Esophagus mucosa (tissue), 1 donor: ENCODE results near the gene GNAQ. TPM values are rescaled to one million over a fixed set of nuclear protein-coding genes. Genes with fewer than 3 reads are reported as not detected.
"Not testable (repeated sequence)": the region's sequence is repeated elsewhere in the genome, so short reads cannot be mapped to it uniquely, and the experiment has no call there.

Experiments used
- ATAC-seq: fragments of 200-7000 bp; cut with Tn5 transposase; one replicate; pipeline ENCODE4 v1.9.1; 2020
- total RNA-seq: library from RNA; stranded (reverse); gene quantifications from one replicate; pipeline ENCODE4 v1.2.4, GENCODE V29; 2023
- donor health status: DM: yes; HTN: yes; CAD: no.

The GNAQ gene
- total RNA-seq, 1 donor from 2014 or later, result 28.8 TPM

DNA sequence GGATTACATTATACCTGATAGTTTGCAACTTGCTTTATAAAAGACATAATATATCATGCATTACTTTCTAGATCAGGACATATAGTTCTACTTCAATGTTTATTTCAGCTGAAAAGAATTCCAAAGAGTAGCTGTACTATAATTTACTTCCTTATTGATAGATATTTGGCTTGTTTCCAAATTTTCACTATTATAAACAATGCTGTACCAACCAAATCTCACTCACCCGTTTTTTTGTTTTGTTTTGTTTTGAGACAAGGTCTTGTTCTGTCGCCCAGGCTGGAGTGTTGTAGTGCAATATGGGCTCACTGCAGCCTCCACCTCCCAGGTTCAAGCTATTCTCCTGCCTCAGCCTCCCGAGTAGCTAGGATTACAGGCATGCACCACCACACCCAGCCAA lies 132.7 kb downstream of the GNAQ start:
- no peak for ATAC-seq

DNA sequence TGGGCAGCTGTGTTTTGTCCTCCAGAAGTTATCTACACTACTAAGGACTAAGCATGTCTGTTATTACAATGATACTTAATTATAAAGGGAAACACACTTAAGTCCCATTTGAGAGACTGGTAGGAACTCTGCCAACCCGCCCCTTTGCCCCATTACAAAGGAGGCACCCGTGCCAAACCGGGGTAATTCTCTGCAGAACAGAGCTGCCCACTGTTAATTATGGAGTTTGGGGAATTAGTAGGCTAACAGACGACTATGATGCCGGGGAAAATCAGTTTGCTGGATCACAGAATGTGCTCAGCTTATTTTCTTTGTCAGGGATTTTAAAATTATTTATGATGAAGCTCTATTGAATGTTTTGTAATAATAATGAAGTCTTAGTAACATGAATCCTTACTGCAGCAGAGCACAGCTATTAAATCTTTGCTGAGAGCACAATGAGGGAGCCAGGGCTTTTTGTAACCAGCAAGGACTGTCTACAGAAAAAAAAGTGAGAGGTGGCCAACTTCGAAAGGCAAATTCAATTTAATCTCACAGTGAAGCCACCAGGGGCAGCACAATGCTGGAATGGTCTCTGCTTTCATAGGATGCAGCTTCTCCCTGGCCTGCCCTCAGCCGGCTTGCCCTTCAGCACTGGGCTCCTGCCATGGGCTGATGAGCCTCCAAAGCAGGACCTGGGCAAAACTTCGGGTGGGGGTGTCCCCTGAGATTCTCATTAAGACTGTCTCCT lies 134.5 kb downstream of the GNAQ start:
- ATAC-seq, result no peak

DNA sequence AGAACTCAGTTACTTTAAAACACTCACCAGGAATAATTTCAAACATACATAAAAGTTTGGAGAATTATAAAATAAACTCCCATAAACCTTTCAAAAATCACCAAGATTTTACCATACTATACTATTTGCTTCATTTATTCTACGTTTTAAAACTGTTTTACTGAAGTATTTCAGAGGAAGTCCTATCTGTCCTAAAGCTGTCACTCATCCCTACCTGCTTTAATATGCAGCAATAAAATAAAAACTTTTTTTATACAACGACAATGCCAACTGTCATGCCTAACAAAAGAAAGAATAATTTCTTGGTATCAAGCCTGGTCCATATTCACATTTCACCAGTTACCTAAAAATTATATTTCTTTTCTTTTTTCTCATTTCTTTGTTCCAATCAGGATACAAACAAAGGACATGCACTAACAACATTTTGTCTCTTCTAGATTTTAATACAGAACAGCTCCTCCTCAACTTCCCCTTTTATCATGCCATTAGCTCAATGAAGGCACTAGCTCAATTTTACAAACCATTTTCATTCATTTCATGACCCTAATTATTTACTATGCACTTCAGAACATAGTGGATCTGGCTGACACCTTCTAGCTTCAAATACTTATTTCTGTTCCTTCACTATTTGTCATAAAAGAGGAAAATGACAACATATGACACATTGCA lies 135.2 kb downstream of the GNAQ start:
- no peak for ATAC-seq

GRCh38 chr9:77893706-77894105 lies 137.9 kb downstream of the GNAQ start:
- no peak for ATAC-seq

DNA sequence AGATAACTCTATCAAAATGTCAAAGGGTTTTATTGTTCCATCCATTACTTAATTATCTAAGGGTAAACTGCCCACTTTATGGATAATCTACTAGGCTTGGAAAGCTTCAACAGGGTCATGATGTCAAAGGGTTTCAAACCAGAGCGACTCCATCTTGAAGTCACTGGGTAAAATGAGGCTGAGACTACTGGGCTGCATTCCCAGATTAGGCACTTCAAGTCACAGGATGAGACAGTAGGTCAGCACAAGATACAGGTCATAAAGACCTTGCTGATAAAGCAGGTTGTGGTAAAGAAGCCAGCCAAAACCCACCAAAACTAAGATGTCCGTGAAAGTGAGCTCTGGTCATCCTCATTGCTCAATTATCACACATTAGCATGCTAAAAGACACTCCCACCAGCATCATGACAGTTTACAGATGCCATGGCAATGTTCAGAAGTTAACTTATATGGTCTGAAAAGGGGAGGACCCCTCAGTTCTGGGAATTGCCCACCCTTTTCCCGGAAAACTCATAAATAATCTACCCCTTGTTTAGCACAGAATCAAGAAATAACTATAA lies 138.6 kb downstream of the GNAQ start:
- no peak for ATAC-seq

- ATAC-seq, result no peak
These were observed 139.4 kb downstream of the GNAQ start for GRCh38 chr9:77892171-77892570.

- ATAC-seq, result no peak
These were observed 140.3 kb downstream of the GNAQ start for GRCh38 chr9:77891128-77891800.

DNA sequence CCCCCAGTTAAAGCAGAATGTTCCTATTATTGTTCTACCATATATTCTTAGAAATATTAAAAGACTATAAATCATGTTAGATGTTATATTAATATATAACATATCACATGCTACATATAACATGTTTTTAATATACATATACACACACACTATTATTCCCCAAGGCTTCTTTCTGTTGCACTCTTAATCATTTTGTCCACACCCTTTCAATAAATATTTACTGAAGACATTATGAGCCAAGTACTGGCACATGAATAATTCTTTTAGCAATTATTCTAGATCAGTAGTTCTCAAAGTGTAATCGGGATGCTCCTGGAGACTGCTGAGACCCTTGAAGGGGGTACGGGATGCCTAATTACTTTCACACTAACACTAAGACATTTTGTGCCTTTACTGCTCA lies 143.9 kb downstream of the GNAQ start:
- ATAC-seq, result peak; percentile 57

DNA sequence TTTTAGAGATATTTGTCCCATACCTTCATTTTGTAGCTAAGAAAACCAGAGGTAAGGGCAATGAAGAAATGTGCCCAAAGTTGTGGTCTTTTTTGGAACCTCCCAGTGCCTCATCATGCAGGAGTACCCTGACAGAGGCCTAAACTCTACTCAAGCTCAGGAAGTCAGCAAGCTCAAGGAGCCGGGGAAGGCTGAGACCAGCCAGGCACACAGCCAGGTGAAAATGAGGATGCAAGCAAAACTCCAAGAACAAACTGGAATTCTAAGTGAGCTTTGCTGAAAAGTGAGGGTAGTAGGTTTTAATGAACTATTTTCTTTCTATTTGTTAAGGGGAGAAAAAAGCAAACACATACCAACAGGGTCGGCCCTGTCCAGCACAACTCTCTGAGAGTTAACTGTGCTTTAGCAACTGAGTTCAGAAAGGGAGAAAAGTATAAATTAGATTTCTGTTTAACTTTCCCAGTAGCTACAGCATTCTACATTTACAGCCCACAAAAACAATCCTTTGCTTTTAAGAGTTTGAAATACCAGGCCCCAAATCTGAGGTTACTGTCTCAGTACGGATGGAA lies 146.4 kb downstream of the GNAQ start:
- no peak for ATAC-seq

DNA sequence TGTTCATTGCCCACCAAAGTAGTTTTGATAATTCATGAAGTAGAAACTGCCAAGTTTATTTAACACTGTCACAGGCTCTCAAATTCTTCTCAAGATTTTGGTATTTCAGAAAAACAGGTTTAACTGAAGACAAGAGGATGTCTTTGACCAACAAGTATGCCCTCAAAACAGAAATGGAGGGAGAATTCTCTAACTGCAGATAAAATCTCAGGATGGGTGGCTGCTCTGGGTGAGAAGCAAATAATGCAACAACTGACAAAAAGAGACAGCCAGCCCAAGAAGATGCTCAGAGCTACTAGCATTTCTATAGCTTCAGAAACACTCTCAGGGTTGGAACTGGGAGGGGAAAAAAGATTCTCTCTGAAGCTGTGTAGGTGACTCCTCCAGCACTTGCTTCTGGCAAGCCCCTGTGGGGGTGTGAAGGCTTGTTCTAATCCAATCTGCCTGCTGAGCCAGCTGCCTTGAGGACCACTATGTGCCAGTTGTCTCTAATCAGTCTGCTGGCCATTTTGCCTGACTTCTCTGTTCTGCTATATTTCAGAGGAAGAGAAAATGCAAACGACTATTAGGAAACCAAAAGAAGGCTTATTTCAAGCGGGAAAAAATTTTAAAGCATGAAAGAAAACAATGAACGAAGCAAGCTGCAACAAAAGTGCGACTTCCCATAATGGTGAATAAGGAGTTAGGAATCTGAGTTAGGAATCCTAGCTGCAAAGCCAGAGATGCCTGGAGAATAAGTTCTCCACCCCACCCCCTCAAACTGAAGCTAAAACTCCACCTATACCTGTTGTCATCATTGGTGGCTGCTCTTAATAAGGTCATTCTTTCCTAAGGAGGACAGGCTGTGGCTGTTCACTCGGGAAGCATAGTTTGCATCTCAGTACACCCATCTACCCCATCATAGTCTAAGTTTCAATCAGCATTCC lies 147.5 kb downstream of the GNAQ start:
- ATAC-seq, result no peak

GRCh38 chr9:77883133-77883532 lies 148.5 kb downstream of the GNAQ start:
- ATAC-seq, result no peak

GRCh38 chr9:77882294-77882693 lies 149.3 kb downstream of the GNAQ start:
- ATAC-seq, result no peak

GRCh38 chr9:77881634-77882033 lies 150.0 kb downstream of the GNAQ start:
- ATAC-seq, result not testable (repeated sequence)

DNA sequence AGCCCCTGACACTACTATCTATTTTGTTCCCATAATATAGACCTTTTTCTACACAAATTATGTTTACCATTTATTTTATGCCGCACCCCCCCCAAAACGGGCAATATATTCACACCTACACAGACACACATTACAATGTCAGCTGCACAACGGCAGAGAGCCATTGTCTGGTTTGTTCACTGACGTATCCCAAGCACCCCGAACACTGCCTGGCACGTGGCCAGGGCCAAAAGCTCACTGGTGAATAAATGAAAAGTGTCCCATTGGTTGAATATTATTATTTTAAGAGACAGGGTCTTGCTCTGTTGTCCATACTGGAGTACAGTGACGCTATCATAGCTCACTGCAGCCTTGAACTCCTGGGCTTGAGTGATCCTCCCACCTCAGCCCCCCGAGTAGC lies 150.5 kb downstream of the GNAQ start:
- ATAC-seq, result no peak

DNA sequence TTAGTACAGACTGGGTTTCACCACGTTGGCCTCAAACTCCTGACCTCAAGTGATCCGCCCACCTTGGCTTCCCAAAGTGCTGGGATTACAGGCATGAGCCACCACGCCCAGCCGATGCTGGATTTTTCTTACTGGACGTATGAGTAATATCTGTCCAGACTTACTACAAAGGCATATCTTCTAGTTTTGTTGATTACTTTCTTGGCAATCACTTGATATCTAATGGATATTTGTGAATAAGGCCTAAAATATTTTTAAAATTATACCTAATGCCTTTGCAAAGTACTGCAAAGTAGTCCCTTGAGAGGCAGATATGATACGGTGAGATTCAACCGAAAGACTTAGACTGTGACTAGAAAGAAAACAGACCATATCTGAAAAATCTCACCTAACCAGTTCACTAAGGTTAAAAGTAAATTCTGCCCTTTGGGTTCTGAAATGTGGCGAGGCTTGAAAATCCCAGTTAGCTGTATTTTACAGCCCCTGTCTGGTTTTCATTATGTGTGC lies 152.1 kb downstream of the GNAQ start:
- ATAC-seq, result peak; percentile 58

DNA sequence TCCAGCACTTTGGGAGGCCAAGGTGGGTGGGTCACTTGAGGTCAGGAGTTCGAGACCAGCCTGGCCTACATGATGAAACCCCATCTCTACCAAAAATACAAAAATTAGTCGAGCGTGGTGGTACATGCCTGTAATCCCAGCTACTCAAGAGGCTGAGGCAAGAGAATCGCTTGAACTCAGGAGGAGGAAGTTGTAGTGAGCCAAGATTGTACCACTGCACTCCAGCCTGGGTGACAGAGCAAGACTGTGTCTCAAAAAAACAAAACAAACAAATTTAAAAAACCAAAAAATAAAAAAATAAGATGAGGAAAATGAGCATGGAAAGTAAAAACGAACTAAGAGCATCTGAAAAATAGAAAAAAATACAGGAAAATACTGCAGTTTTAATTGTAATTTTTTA lies 152.8 kb downstream of the GNAQ start:
- ATAC-seq, result not testable (repeated sequence)

DNA sequence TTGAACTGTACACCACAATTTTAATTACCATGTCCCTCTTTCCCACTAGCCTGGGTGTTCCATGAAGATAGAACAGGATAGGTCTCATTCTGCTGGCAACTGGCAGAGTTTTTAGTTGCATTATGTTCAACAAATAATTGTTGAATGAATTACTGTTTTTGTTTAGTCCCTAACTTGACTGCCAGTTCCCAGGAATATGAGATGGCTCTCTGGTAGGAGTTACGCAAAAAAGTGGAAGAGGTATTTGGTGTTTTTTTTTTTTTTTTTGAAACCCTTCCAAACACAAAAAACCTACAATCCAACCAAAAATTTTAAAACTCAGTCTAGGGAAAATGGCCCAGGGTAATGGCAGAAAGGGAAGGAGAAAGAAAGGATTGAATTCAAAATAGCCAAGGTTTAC lies 153.6 kb downstream of the GNAQ start:
- ATAC-seq, result no peak

GRCh38 chr9:77876590-77876989 lies 155.0 kb downstream of the GNAQ start:
- ATAC-seq, result no peak

GRCh38 chr9:77876091-77876490 lies 155.5 kb downstream of the GNAQ start:
- peak; percentile 35 for ATAC-seq

DNA sequence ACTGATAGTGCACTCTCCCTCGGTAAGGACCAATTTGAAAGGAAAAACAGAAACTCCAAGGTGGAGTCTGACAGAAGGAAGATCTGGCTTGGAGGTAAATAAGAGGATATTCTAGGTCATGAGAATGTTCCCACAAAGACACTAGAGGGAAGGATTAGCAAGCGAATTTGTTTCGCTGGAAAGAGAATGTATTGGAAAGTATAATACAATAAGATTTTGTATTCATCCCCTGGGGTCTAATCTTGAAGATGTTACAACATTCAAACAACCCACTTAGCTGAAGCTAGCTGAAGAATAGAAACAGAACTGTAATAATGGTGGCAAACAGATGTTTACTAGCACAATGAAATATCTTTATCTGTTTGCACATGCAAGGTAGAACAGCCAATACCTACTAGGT lies 158.7 kb downstream of the GNAQ start:
- ATAC-seq, result no peak

DNA sequence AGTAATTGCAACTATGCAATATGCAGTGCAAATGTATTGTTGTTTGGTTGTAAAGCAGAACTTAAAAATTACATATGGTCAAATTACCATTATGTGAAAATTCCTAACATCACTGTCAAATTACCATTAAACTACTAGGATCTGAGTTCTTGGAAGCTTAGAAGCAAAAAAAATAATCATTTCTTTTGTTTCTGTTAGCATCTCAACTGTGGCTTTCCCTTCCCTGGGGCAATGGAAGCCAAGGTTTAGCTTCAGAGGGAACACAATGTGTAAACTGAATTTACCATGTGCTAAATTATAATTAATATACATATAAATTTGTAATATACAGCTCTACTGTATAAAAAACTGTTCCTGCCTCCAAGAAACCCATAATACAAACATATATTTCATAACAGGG lies 159.4 kb downstream of the GNAQ start:
- ATAC-seq, result no peak

- ATAC-seq, result no peak
These were observed 160.1 kb downstream of the GNAQ start for GRCh38 chr9:77871483-77871882.
